GM18498 (cell line): ENCODE data around the gene ABCD1.
"Not testable (repeated sequence)": the region's sequence is repeated elsewhere in the genome, so short reads cannot be mapped to it uniquely, and the experiment has no call there.

Source experiments
- ATAC-seq: cut with Tn5 transposase; IDR thresholded peaks from one replicate; pipeline ENCODE4 v1.9.1; 2021; ENCODE audit warnings: mild to moderate bottlenecking, moderate library complexity; ENCODE audit not compliant: unreplicated experiment

ABCD1 gene

GRCh38 chrX:153746991-153747390 lies 22.3 kb downstream of the ABCD1 start:
- ATAC-seq: not testable (repeated sequence)

DNA sequence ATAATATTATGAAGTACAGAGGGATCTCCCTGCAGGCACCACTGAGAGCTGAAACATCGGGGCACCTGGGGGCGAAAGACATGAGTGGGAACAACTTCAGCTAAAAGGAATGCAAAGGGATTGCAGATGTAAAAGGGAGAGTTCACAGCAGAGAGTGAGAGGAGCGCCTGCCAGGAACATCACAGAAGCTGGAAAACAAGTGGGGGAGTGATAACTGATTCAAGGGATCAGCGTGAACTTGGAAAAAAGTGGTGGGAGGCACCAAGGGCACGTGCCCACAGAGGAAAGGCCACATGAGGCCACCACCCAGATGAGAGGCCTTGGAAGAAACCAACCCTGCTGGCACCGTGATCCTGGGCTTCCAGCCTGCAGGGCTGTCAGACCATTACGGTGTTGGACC lies 24.4 kb downstream of the ABCD1 start:
- not testable (repeated sequence) for ATAC-seq

DNA sequence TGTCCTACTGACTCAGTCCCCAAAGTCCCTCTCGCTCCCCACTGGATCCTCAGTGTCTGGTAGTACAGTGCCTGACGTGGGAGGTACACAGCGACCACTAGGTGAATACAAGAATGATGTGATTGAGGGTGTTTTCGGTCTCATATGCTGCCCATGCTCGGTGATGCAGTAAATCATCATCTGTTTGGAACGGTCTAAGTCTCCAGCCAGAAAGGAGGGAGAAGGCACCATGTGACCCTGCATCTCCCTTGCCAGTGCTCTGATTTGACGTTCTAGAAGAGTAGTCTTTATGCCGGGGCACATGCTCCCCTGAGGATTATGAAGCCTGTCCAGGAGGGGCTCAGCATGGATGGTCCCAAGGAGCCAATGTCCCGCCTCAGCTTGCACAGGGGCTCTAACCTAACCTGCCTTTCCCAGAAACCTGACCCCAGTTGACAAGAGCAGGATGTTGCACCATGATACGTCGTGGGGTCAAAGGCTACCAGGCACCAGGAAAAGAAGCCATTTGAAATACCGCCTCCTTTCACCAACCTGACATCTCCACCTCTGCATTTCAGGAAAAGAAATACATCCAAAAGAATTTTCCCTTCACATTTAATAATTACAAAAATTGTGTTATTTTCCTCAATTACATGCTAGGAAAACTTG lies 25.6 kb downstream of the ABCD1 start:
- no peak for ATAC-seq

DNA sequence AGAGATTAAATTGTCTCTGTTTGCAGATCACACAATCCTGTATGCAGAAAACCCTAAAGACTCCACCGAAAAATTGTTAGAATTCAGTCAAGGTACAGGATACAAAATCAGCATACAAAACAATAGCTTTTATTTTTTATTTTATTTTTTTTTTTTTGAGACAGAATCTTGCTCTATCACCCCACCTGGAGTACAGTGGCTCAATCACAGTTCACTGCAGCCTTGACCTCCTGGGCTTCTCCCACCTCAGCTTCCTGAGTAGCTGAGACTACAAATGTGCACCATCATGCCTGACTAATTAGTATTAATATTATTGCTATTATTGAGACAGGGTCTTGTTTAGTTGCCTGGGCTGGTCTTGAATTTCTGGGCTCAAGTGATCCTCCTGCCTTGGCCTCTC lies 30.5 kb downstream of the ABCD1 start:
- ATAC-seq: no peak

- no peak for ATAC-seq
Measured at GRCh38 chrX:153761863-153762262, 37.2 kb downstream of the ABCD1 start.

DNA sequence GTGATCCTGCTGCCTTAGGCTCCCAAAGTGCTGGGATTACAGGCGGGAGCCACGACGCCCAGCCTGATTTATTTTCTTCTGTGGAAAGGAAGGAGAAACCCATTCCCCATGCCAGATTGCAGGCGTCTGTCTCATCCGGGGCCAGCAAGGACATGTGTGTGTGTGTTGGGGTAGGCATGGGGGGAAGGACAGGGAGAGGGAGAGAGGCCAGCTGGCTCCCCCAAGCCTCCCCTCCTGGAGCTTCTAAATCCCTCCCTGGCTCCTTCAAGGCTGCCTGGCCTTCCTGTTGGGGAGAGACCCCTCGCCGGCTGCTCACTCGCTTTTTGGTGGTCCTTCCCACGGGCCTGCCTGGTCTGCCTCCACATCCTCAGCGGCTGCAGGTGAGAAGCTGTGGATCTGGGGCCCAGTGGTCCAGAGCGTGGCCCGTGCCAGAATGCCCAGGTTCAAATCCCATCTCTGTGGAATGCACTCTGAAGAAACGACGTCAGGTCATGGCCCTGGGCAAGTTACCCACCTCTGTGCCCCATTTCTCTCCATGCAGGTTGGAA lies 38.0 kb downstream of the ABCD1 start:
- no peak for ATAC-seq

DNA sequence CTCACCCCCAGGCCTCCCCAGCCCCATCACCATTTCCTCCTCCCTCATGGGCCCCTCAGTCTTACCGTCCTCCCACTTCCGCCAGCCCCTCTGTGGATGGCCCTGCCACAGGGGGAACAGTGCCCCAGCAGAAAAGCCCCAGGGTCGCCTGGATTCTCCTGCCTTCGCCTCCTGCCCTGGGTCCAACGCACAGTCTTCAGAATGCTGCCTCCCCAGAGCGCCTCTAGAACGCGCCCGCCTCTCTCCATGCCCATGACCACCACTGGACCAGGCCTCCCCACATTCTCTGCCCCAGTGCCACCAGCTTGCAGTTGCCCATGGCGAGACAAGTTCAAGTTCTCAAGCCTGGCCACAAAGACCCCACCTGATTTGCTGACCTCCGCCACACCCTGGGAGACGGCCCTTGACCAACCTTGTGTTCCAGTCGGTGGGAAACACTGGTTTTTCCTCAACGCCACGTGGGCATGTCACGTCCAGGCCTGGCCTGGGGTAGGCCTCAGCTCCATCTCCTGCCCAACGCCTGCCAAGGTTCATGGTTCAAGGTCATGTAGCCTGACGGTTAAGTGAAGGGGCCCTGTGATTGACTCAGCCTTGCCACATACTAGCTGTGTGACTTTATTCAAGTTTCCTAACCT lies 38.8 kb downstream of the ABCD1 start:
- no peak for ATAC-seq

DNA sequence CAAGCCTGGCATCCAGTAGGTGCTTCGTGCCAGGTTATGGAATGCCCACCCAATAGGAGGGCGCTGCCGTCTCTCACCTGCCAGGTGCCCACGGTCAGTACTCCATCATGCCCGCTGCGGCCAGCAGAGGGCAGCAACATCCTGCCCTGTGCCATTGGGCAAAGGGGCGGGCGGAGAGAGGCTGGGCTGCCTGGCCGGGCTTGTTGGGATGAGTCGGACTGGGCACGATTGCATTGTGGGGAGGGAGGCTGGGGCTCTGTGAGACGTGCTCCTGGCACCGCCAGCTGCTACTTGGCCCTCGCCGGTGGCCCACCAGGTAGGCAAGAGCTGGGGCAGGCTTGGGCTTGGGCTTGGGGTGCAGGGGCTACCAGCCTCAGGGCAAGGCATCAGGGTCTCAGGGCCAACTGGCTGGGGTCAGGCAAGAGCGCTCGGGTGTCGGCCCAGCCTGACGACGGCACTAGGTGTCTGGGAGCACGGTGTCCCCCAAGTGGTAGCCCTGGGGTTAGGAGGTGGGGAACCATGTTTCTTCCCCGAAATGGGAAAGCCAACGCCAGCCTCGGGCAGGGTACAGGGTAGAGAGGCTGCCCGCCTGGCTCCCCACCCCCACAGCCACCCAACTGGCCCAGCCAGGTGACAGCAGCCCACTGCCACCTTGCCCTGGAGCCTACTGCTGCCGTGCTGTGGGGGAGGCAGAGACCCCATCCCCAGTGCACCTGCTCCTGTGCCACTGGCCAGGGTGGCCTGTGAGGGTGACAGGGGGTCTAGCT lies 39.5 kb downstream of the ABCD1 start, which contains the start of gene PLXNB3:
Gene PLXNB3, plus strand, starts transcription at position 261 of the 767 bp plus-strand sequence. CDS start 1,287 bp downstream, outside the sequence.
- no peak for ATAC-seq

GRCh38 chrX:153764786-153765137 lies 40.1 kb downstream of the ABCD1 start:
- no peak for ATAC-seq

DNA sequence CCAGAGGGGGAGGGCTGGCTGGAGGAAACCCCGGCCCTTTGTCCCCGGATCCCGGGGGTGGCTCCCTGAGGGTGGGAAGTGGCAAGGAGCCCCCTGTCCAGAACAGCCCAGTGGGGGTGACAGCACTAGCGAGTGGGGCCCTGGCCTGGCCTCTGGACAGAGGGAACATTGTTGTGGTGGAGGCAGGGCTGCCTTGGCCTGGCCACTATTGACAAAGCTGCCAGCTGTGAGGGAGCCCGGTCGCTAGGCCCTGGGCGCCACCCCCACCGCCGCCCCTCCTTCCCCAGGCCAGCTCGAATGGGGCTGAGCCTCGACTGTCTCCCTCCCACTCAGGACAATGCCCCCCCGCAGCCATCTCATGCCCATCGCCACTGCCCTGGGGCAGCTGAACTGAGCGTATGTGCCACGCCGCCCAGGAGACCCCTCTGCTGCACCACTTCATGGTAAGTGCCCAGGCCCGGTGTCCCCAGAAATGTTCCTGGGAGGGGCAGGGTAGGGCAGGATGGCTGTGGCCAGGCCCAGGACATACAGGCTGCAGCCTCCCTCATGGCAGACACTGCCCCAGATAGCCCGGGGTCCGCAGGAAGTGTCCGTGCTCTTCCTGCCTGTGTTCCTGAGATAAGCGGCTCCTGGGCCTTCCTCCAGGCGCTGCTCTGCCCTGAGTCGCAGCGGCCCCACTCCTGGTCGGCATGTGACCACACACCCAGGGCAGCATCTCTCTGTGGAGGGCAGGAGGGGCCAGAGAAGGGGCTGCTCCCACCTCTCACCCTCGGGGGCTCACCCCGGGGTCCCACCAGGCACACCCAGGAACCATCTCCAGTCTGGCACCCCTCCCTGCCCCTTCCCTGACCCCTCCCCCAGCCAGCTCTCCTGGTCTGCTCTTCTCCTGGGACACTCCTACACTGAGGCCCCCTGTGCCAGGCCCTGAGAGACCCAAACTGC lies 40.8 kb downstream of the ABCD1 start:
- ATAC-seq: no peak

DNA sequence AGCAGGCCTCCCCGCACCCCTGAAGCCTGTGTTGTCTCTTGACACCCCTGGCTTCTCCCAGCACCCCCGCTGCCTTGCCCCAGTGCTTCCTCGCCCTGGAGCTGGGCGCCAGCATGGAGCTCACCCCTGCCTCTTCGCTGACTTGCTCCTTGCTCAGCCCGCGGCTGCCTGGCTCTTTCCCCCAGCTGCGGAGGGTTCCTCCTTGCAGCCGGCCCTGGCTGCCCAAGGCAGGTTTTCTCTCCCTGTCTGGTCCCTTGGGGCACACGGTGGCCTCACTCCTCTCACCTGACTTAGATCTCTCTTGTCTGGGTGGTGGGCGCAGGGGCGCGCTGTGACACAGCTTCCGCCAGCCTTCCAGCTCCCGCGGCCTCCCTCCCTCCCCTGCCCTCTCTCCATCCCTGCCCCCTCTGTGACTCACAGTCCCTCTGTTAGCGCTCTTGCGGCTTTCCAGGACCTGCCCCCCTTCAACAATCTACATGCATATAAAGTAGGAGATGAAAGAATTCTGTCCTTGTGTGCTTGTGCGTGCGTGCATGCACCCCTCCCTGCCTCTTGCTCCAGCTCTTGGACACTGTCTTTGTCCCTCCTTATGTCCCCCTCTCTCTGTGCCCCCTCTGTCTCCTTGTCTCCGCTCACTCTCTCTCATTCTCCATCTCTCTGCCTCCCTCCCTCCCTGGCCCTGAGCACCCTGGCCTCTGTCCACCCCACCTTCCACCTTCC lies 41.6 kb downstream of the ABCD1 start:
- no peak for ATAC-seq

- no peak for ATAC-seq
Measured at GRCh38 chrX:153766871-153767673, 42.4 kb downstream of the ABCD1 start.

GRCh38 chrX:153767674-153768055 lies 43.0 kb downstream of the ABCD1 start:
- no peak for ATAC-seq

- no peak for ATAC-seq
Measured at GRCh38 chrX:153768311-153769157, 43.9 kb downstream of the ABCD1 start.

GRCh38 chrX:153769158-153769864 lies 44.7 kb downstream of the ABCD1 start:
- ATAC-seq: no peak

- ATAC-seq: no peak
Measured at GRCh38 chrX:153769865-153770600, 45.4 kb downstream of the ABCD1 start.
